Neural cell (in vitro differentiated cells): ENCODE results near the gene HECTD1. TPM values are rescaled to one million over a fixed set of nuclear protein-coding genes. Genes with fewer than 3 reads are reported as not detected.

Experiments
- H2AFZ ChIP-seq: fragments of 200-600, 300-800 bp; sonication (generic), shearing (Covaris generic); 2 replicates; pipeline ENCODE4 v1.6.0; 2014; ENCODE audit warnings: low read depth, mild to moderate bottlenecking, antibody characterized with exemption, low read length, moderate library complexity
- H3F3A ChIP-seq: fragments of 200-600 bp; shearing (Covaris generic); 2 replicates; pipeline ENCODE4 v1.6.1; 2016; ENCODE audit warnings: mild to moderate bottlenecking, moderate library complexity, mixed read lengths, antibody characterized with exemption, low read length; ENCODE audit not compliant: insufficient read depth, poor library complexity, severe bottlenecking
- H3K27ac ChIP-seq: fragments of 200-600, 300-800 bp; sonication (generic), shearing (Covaris generic); 2 replicates; pipeline ENCODE4 v1.5.1; 2014; ENCODE audit warnings: mild to moderate bottlenecking, low read length, moderate library complexity
- H3K27me3 ChIP-seq: fragments of 300-800, 200-600 bp; sonication (generic), shearing (Covaris generic); 2 replicates; pipeline ENCODE4 v1.6.0; 2014; ENCODE audit warnings: mild to moderate bottlenecking, low read depth, low read length, moderate library complexity; ENCODE audit not compliant: insufficient read depth
- H3K36me3 ChIP-seq: fragments of 300-800, 200-600 bp; sonication (generic), shearing (Covaris generic); 2 replicates; pipeline ENCODE4 v1.5.1; 2014; ENCODE audit warnings: mild to moderate bottlenecking, antibody characterized with exemption, low read length, moderate library complexity; ENCODE audit not compliant: insufficient read depth
- H3K4me2 ChIP-seq: fragments of 300-800, 200-600 bp; sonication (generic), shearing (Covaris generic); 2 replicates; pipeline ENCODE4 v1.6.0; 2014; ENCODE audit warnings: mild to moderate bottlenecking, low read length
- H3K4me3 ChIP-seq: fragments of 300-800, 200-600 bp; sonication (generic), shearing (Covaris generic); 2 replicates; pipeline ENCODE4 v1.5.1; 2014; ENCODE audit warnings: mild to moderate bottlenecking, low read length, moderate library complexity
- H3K79me2 ChIP-seq: fragments of 200-600 bp; shearing (Covaris generic); replicated peaks from 2 replicates; pipeline ENCODE4 v1.6.0; 2014; ENCODE audit warnings: mild to moderate bottlenecking, low read length, moderate library complexity; ENCODE audit not compliant: insufficient read depth
- H3K9ac ChIP-seq: fragments of 300-800, 200-600 bp; sonication (generic), shearing (Covaris generic); 2 replicates; pipeline ENCODE4 v1.6.1; 2016; ENCODE audit warnings: mild to moderate bottlenecking, low read length, mixed read lengths
- H3K9me2 ChIP-seq: fragments of 200-600 bp; shearing (Covaris generic); 2 replicates; pipeline ENCODE4 v1.6.1; 2016; ENCODE audit warnings: mild to moderate bottlenecking, low read length, mixed read lengths; ENCODE audit not compliant: insufficient read depth
- H3K9me3 ChIP-seq: fragments of 200-600, 300-800 bp; sonication (generic), shearing (Covaris generic); 2 replicates; pipeline ENCODE4 v1.6.1; 2016; ENCODE audit warnings: mild to moderate bottlenecking, mixed run types, low read length, moderate library complexity, mixed read lengths
- H4K20me1 ChIP-seq: fragments of 200-600 bp; shearing (Covaris generic); 2 replicates; pipeline ENCODE4 v1.6.1; 2016; ENCODE audit warnings: mild to moderate bottlenecking, mixed run types; ENCODE audit not compliant: insufficient read depth
- EZH2 ChIP-seq: fragments of 200-600, 300-800 bp; shearing (Covaris generic), sonication (generic); IDR thresholded peaks from 2 replicates; pipeline ENCODE4 v1.6.1; 2014; ENCODE audit warnings: antibody characterized with exemption, low read length, borderline replicate concordance, mild to moderate bottlenecking; ENCODE audit not compliant: insufficient read depth, poor library complexity, severe bottlenecking
- MXI1 ChIP-seq: fragments of 450-650 bp; conservative IDR thresholded peaks from 2 replicates; pipeline ENCODE4 v1.6.1; 2014; ENCODE audit warnings: antibody characterized with exemption, mild to moderate bottlenecking; ENCODE audit not compliant: poor library complexity, severe bottlenecking
- POLR2AphosphoS5 ChIP-seq: IDR thresholded peaks from 2 replicates; pipeline ENCODE4 v1.6.1; 2012
- RAD21 ChIP-seq: fragments of 450-650 bp; conservative IDR thresholded peaks from 2 replicates; pipeline ENCODE4 v1.6.1; 2014; ENCODE audit warnings: antibody characterized with exemption, mild to moderate bottlenecking, moderate library complexity
- SMC3 ChIP-seq: fragments of 450-650 bp; conservative IDR thresholded peaks from 2 replicates; pipeline ENCODE4 v1.6.1; 2014; ENCODE audit warnings: antibody characterized with exemption, mild to moderate bottlenecking, moderate library complexity; ENCODE audit not compliant: poor library complexity
- polyA plus RNA-seq: library from polyadenylated mRNA; depleted of rRNA; stranded (reverse); fragments of >200 nt; gene quantifications from 2 replicates; pipeline ENCODE4 v1.2.3, GENCODE V29; 2014
- TF ChIP-seq, protein P1 (sequence below): fragments of 450-650 bp; IDR thresholded peaks from 2 replicates; pipeline ENCODE4 v1.5.1; 2014; ENCODE audit warnings: antibody characterized with exemption, mild to moderate bottlenecking, moderate library complexity; ENCODE audit not compliant: poor library complexity, severe bottlenecking
- TF ChIP-seq, protein P2 (sequence below): IDR thresholded peaks from 2 replicates; pipeline ENCODE4 v1.6.1; 2012; ENCODE audit warnings: borderline replicate concordance

Gene HECTD1
- polyA plus RNA-seq, 1 donor from 2014 or later, result 144 TPM

DNA sequence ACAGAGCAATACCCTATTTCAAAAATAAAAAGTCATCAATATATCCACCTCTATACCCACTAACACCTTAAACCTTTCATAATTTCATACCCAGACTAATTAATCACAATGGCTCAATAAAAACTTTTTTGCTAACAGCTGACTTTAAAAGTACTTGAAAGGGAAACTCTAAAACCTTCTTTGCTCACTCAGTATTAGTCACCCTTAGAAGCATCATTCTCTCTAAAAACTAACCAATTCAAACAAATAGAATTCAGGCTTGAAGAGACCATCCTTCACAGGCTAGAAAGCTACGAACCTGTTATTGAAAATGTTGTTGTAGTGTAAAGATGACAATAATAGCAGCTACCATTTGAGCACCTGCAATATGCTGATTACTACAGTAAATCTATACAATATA lies 37.2 kb downstream of the HECTD1 start:
- Histone ChIP-seq H3K9ac (no peak overlapping the region), H3K36me3 (peaks cover 9% of the 10 kb centered on the region), H3K27me3 (no peaks in the 10 kb centered on the region), H3K79me2 (no peaks in the 10 kb centered on the region), H3K9me3 (no peaks in the 10 kb centered on the region), H2AFZ (no peak overlapping the region), H3K27ac (no peak overlapping the region), H3K4me3 (no peak overlapping the region), H3F3A (no peaks in the 10 kb centered on the region), H4K20me1 (no peaks in the 10 kb centered on the region), H3K4me2 (no peak overlapping the region), H3K9me2 (no peaks in the 10 kb centered on the region)
- TF ChIP-seq, protein P1, sequence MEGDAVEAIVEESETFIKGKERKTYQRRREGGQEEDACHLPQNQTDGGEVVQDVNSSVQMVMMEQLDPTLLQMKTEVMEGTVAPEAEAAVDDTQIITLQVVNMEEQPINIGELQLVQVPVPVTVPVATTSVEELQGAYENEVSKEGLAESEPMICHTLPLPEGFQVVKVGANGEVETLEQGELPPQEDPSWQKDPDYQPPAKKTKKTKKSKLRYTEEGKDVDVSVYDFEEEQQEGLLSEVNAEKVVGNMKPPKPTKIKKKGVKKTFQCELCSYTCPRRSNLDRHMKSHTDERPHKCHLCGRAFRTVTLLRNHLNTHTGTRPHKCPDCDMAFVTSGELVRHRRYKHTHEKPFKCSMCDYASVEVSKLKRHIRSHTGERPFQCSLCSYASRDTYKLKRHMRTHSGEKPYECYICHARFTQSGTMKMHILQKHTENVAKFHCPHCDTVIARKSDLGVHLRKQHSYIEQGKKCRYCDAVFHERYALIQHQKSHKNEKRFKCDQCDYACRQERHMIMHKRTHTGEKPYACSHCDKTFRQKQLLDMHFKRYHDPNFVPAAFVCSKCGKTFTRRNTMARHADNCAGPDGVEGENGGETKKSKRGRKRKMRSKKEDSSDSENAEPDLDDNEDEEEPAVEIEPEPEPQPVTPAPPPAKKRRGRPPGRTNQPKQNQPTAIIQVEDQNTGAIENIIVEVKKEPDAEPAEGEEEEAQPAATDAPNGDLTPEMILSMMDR, result no peak
- no peak for TF ChIP-seq SMC3
- no peak for TF ChIP-seq MXI1
- no peak for TF ChIP-seq POLR2AphosphoS5

DNA sequence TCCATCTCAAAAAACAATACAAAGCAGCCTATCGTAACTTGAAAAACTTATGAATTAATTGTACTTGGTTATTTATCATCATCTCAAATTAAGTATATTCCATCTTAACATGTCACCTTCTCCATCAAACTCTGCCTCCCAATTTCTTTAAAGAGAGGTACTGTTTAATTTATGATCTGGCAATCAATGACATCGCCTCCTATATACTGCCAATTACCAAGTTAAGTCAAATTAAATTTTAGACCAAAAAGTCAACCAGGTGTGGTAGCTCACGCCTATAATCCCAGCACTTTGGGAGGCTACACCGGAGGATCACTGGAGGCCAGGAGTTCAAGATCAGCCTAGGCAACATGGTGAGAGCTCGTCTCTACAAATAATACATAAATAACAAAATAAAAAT lies 37.7 kb downstream of the HECTD1 start:
- no peak overlapping the region for H2AFZ ChIP-seq
- H3K9ac ChIP-seq, result no peak overlapping the region
- H3F3A ChIP-seq, result no peaks in the 10 kb centered on the region
- H4K20me1 ChIP-seq, result no peaks in the 10 kb centered on the region
- TF ChIP-seq, protein P1, result no peak
- TF ChIP-seq RAD21 (no peak), SMC3 (no peak), MXI1 (no peak), EZH2 (no peak)
- TF ChIP-seq, protein P2, sequence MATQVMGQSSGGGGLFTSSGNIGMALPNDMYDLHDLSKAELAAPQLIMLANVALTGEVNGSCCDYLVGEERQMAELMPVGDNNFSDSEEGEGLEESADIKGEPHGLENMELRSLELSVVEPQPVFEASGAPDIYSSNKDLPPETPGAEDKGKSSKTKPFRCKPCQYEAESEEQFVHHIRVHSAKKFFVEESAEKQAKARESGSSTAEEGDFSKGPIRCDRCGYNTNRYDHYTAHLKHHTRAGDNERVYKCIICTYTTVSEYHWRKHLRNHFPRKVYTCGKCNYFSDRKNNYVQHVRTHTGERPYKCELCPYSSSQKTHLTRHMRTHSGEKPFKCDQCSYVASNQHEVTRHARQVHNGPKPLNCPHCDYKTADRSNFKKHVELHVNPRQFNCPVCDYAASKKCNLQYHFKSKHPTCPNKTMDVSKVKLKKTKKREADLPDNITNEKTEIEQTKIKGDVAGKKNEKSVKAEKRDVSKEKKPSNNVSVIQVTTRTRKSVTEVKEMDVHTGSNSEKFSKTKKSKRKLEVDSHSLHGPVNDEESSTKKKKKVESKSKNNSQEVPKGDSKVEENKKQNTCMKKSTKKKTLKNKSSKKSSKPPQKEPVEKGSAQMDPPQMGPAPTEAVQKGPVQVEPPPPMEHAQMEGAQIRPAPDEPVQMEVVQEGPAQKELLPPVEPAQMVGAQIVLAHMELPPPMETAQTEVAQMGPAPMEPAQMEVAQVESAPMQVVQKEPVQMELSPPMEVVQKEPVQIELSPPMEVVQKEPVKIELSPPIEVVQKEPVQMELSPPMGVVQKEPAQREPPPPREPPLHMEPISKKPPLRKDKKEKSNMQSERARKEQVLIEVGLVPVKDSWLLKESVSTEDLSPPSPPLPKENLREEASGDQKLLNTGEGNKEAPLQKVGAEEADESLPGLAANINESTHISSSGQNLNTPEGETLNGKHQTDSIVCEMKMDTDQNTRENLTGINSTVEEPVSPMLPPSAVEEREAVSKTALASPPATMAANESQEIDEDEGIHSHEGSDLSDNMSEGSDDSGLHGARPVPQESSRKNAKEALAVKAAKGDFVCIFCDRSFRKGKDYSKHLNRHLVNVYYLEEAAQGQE, result no peak
- no peaks in the 10 kb centered on the region for H3K79me2 ChIP-seq
- H3K36me3 ChIP-seq, result peaks cover 9% of the 10 kb centered on the region
- no peaks in the 10 kb centered on the region for H3K9me3 ChIP-seq
- H3K9me2 ChIP-seq, result no peaks in the 10 kb centered on the region
- H3K27ac ChIP-seq, result no peak overlapping the region
- no peaks in the 10 kb centered on the region for H3K27me3 ChIP-seq
- H3K4me2 ChIP-seq, result no peak overlapping the region
- no peak overlapping the region for H3K4me3 ChIP-seq
